ENCODE data around the gene MDK. TPM values are rescaled to one million over a fixed set of nuclear protein-coding genes. Genes with fewer than 3 reads are reported as not detected.
"Not testable (repeated sequence)": the region's sequence is repeated elsewhere in the genome, so short reads cannot be mapped to it uniquely, and the experiment has no call there.

The MDK gene
- total and polyA plus RNA-seq, 2 donors from 2014 or later = 26.3 to 38.3 TPM

DNA sequence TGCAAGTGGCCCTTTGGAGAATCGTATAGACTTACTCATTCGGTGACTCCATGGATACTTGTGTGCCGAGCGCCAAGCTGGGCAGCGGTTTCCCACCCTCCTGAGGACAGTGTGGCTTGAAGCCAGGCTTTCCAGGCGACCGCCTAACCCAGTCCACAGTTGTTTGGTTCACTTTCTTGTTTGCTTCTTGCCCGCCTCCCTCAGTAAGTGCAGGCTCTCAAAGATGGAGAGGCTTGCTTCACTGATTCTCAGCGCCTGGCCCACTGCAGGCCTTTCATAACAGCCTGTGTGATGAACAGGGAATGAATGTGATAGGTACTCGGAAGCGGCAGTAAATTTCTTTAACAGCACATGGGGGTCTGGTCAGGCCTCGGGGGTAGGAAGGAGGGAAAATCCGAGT lies 11.2 kb upstream of the MDK start:
- DNase-seq = no peak
- Histone ChIP-seq H3K9me3 (ENCODE audit: control insufficient read depth in 2 of 3, insufficient read depth in 1 of 3, low read length in 3 of 3) (no peaks in the 10 kb centered on the region), H3K4me1 (ENCODE audit: control insufficient read depth in 2 of 3, insufficient read depth in 2 of 3, low read depth in 1 of 3, low read length in 3 of 3) (no peaks in the 10 kb centered on the region), H3K9ac (ENCODE audit: low read length in 3 of 3) (no peak overlapping the region), H3K4me3 (ENCODE audit: low read length in 3 of 3) (no peak overlapping the region), H3K27ac (ENCODE audit: low read depth in 2 of 2, low read length in 2 of 2) (no peak overlapping the region), H3K36me3 (ENCODE audit: control insufficient read depth in 2 of 3, insufficient read depth in 3 of 3, low read length in 3 of 3) (peaks cover 0 to 13% (median 10%) of the 10 kb centered on the region in 3 donors), H3K27me3 (ENCODE audit: control insufficient read depth, insufficient read depth, low read length) (no peaks in the 10 kb centered on the region)
- intact Hi-C loops (cut with DNase I) = no loop called here
- no peak for FAIRE-seq
- TF ChIP-seq, protein P1, sequence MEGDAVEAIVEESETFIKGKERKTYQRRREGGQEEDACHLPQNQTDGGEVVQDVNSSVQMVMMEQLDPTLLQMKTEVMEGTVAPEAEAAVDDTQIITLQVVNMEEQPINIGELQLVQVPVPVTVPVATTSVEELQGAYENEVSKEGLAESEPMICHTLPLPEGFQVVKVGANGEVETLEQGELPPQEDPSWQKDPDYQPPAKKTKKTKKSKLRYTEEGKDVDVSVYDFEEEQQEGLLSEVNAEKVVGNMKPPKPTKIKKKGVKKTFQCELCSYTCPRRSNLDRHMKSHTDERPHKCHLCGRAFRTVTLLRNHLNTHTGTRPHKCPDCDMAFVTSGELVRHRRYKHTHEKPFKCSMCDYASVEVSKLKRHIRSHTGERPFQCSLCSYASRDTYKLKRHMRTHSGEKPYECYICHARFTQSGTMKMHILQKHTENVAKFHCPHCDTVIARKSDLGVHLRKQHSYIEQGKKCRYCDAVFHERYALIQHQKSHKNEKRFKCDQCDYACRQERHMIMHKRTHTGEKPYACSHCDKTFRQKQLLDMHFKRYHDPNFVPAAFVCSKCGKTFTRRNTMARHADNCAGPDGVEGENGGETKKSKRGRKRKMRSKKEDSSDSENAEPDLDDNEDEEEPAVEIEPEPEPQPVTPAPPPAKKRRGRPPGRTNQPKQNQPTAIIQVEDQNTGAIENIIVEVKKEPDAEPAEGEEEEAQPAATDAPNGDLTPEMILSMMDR (IDR thresholded peaks at IDR 0.05; ENCODE audit: borderline replicate concordance, extremely low read depth, insufficient read depth) = no peak

DNA sequence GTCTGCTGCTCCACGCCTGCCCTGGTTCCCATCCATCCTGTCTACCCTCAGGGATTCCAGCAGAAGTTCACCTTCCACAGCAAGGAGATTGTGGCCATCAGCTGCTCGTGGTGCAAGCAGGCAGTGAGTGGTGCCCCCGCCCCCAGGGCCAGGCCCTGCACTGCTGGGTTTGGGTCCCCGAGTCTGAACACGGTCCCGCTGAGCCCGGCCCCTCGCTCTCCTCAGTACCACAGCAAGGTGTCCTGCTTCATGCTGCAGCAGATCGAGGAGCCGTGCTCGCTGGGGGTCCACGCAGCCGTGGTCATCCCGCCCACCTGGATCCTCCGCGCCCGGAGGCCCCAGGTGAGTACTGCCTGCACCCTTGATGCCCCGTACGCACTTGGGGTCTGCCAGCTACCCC lies 10.2 kb upstream of the MDK start:
- H3K27ac ChIP-seq (ENCODE audit: low read depth in 2 of 2, low read length in 2 of 2); H3K9me3 ChIP-seq (ENCODE audit: control insufficient read depth in 2 of 3, insufficient read depth in 1 of 3, low read length in 3 of 3); FAIRE-seq; H3K4me1 ChIP-seq (ENCODE audit: control insufficient read depth in 2 of 3, insufficient read depth in 2 of 3, low read depth in 1 of 3, low read length in 3 of 3); H3K9ac ChIP-seq (ENCODE audit: low read length in 3 of 3); DNase-seq; H3K27me3 ChIP-seq (ENCODE audit: control insufficient read depth, insufficient read depth, low read length); H3K4me3 ChIP-seq (ENCODE audit: low read length in 3 of 3); intact Hi-C loops (cut with DNase I): not testable (repeated sequence)
- H3K36me3 ChIP-seq (ENCODE audit: control insufficient read depth in 2 of 3, insufficient read depth in 3 of 3, low read length in 3 of 3) = peaks cover 0 to 15% (median 13%) of the 10 kb centered on the region in 3 donors

DNA sequence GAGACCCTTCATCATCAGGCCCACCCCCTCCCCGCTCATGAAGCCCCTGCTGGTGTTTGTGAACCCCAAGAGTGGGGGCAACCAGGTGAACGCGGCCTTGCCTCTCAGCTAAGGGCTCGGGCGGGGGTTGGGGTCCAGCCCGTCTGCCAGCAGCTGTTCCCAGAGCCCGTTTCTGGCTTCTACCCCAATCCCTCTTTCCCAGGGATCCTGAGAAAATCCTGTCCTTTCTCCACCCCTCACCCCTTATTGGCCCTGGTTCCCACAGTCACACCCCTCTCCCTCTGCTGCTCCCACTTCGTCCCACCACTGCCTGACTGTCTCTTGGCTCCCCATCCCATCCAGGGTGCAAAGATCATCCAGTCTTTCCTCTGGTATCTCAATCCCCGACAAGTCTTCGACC lies 9.4 kb upstream of the MDK start:
- FAIRE-seq (no peak), DNase-seq (no peak)
- peaks cover 0 to 20% (median 13%) of the 10 kb centered on the region in 3 donors for H3K36me3 ChIP-seq (ENCODE audit: control insufficient read depth in 2 of 3, insufficient read depth in 3 of 3, low read length in 3 of 3)
- H3K9ac ChIP-seq (ENCODE audit: low read length in 3 of 3) = no peak overlapping the region
- H3K4me3 ChIP-seq (ENCODE audit: low read length in 3 of 3) = no peak overlapping the region
- H3K9me3 ChIP-seq (ENCODE audit: control insufficient read depth in 2 of 3, insufficient read depth in 1 of 3, low read length in 3 of 3) = no peaks in the 10 kb centered on the region
- H3K27ac ChIP-seq (ENCODE audit: low read depth in 2 of 2, low read length in 2 of 2) = no peak overlapping the region
- no peaks in the 10 kb centered on the region for H3K4me1 ChIP-seq (ENCODE audit: control insufficient read depth in 2 of 3, insufficient read depth in 2 of 3, low read depth in 1 of 3, low read length in 3 of 3)
- TF ChIP-seq, protein P1 (IDR thresholded peaks at IDR 0.05; ENCODE audit: borderline replicate concordance, extremely low read depth, insufficient read depth) = no peak
- H3K27me3 ChIP-seq (ENCODE audit: control insufficient read depth, insufficient read depth, low read length) = no peaks in the 10 kb centered on the region
- intact Hi-C loops (cut with DNase I) = no loop called here

DNA sequence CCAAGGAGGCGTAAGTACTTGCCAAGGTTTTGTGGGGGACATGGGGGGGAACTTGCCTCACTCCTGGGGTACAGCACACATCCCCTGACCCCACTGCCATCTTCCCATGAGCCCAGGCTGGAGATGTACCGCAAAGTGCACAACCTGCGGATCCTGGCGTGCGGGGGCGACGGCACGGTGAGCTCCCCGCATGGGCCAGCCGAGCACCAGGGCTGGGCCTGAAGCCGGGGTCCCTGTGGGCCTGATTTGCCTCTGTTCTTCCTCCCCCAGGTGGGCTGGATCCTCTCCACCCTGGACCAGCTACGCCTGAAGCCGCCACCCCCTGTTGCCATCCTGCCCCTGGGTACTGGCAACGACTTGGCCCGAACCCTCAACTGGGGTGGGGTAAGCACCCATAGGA lies 9.0 kb upstream of the MDK start:
- H3K27me3 ChIP-seq (ENCODE audit: control insufficient read depth, insufficient read depth, low read length); H3K27ac ChIP-seq (ENCODE audit: low read depth in 2 of 2, low read length in 2 of 2); H3K4me3 ChIP-seq (ENCODE audit: low read length in 3 of 3); H3K9me3 ChIP-seq (ENCODE audit: control insufficient read depth in 2 of 3, insufficient read depth in 1 of 3, low read length in 3 of 3); intact Hi-C loops (cut with DNase I); H3K9ac ChIP-seq (ENCODE audit: low read length in 3 of 3); DNase-seq; H3K4me1 ChIP-seq (ENCODE audit: control insufficient read depth in 2 of 3, insufficient read depth in 2 of 3, low read depth in 1 of 3, low read length in 3 of 3); FAIRE-seq: not testable (repeated sequence)
- H3K36me3 ChIP-seq (ENCODE audit: control insufficient read depth in 2 of 3, insufficient read depth in 3 of 3, low read length in 3 of 3) = peaks cover 0 to 20% (median 13%) of the 10 kb centered on the region in 3 donors

Data from kidney (tissue), 14 donors.